ELR (cell line): ENCODE data around the gene ALPP.
"Not testable (repeated sequence)": the region's sequence is repeated elsewhere in the genome, so short reads cannot be mapped to it uniquely, and the experiment has no call there.

Experiments
- DNase-seq: peaks from one replicate; pipeline ENCODE4 v3.0.0-alpha.2; 2015; ENCODE audit warnings: low read depth

ALPP gene

GRCh38 chr2:232406556-232407310, 28.2 kb downstream of the ALPP start, which contains the start of gene ALPG:
ALPG (plus strand) TSS chr2:232406844; CDS start chr2:232406895, 51 bp downstream.
- no peak for DNase-seq

GRCh38 chr2:232407428-232408150, 29.0 kb downstream of the ALPP start:
- DNase-seq, result not testable (repeated sequence)

DNA sequence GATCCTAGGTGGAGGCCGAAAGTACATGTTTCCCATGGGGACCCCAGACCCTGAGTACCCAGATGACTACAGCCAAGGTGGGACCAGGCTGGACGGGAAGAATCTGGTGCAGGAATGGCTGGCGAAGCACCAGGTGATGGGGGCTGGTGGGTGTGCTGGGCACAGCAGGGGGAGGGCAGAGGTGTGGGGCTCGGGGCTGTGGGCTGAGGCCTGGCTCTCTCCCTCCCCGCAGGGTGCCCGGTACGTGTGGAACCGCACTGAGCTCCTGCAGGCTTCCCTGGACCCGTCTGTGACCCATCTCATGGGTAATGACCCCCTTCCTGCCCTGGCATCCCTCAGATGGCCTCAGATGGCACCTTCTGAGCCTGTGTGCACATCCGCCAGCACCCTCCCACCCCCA, 29.7 kb downstream of the ALPP start:
- DNase-seq, result not testable (repeated sequence)

- not testable (repeated sequence) for DNase-seq
These were observed 31.1 kb downstream of the ALPP start for GRCh38 chr2:232409617-232410016.

DNA sequence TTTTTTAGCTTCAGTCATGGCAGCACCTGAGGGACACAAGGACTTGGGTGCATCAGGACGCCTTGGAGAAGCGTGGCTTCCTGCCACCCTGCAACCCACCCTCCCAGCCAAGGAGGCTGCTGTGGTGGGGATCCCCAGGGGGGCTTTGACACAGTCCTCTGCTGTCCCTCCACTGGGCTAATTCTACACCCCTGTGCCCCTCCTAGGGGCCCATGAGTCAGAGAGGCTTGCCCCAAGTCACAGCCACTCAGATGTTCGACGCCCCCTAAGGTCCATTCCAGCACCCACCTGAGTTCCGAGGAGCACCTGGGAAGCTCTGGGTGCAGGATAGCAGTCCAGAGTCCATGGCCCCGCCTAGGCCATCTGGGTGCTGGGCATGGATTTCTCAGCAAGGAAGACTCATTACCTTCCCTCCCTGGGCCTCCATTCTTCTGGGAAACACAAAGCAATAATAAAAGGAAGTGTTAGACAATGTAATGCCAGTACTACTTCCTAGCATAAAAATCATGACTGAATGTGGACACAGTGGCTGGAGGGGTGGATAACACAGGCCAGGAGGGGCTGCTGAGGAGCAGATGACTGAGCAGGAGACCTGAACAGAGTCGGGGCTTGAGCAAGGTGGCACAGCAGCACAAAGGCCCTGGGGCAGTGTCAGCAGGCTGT, 31.8 kb downstream of the ALPP start:
- DNase-seq, result no peak

- DNase-seq, result no peak
These were observed 33.5 kb downstream of the ALPP start for GRCh38 chr2:232411901-232412629.

GRCh38 chr2:232412986-232413385, 34.4 kb downstream of the ALPP start:
- DNase-seq, result no peak

DNA sequence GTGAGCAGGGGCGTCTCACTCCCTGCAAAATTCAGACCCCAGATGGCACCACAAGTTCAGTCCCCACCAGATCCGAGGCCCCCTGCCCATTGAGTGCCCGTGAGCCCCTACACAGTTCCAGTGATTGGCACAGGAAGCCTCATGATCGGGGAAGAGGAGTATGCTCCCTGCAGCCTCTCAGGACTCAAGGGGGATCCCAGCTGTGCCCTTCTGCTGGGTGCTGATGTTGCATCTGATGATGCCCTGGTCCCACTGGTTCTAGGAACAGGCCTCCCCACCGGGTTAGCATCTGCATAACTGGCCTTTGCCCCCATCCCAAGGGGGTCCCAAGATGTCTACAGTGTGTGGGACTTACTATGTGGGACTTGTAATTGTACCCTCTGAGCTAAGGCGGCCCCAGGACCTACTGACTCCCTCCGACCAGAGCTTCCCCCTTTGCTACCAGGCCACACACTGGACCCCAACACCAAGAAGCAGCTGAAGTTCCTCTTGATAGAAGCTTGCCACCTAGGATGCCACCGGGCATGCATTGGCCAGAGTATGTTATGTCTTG, 36.7 kb downstream of the ALPP start:
- no peak for DNase-seq

DNA sequence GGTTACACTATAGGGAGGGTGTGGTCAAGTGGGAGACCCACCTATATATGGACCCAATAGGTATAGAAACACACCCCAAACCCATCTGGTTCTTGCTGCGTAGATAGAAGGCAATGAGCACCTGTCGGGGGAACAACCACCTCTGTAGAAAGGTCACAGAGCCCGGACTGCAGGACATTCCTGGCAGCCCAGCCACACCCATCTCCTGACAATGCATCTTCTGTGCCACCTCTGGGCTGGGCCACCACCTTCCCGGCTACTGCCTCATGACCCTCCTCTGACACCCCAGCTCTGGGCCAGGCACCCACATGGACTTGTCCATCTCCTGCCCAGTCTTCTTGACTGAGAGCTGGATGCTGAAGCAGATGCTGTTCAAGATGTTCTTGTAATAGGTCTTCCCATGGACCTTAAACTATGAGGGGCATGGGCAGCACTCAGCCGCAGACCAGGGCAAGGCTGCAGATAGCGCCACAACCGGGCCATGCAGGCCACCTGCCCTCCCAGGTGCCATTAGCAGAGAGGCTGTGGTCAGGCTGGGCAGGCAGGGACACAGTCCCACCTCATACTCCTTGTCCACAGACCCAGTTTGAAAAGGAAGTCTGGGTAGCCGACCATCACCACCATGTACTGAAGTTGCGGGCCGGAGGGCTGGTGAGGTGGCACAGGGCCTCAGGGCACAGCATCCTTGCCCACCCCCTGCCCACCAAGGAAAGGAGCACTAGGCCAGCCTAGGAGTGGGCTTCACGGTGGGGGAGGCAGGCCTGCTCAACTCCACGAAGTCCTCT, 37.4 kb downstream of the ALPP start:
- DNase-seq, result no peak

DNA sequence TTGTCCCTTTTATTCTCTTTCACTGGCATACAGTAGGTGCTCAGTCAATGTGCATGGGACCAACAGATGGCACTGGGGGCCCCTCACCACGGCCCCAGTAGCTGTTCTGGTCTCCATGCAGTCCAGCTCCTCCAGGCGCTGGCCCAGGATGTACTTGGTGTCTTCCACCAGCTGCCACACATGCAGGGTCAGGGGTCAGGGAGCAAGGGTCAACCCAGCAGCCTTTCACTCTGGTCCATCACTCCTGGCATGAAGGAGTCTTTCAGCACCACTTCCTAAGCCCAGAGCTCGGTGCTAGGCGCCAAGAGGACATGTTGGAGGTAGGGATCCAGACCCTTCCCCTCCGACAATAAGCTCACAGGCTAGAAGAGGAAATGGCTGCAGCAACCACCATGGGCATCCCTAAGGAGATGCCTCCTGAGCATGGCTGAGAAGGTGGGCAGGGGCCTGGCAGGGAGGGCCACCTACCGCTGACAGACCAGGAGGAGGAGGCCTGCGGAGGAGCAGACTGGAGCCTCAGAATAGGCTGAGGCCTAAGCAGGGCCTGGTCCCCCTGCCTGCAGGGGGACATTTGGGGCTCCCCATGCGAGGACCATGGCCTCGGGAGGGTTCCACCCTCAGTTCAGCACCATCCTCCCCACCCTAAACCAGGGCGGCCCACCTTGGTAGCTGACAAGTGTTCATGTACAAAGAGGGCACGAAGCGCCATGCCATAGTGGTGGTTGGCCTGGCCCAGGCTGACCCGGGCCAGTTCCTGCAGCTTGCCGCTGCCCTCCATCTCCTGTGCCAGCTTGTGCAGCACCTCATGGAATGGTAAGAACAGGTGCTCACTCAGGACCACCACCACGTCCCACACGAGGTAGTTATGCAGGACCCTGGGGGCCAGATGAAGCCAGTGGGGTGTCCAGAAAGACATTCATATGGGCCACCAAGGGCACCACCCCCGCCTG, 38.2 kb downstream of the ALPP start:
- no peak for DNase-seq

DNA sequence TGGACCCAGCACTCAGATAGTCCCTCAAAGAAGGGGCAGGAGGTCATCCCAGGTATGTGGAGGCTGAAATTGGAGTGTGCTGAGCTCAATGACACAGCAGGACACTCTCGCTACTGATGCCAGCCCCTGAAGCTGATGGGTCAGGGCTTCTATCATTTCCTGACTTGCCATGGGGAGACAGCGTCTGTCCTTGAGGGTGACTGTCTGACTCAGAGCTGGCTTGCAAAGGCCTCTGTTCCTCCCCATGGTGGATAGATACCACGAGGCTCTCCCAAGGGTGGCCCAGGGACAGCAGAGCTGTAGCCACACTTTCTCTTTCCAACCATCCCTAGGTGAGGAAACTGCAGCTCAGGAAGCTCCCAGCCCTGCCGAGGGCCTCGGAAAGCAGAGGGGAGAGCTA, 38.9 kb downstream of the ALPP start:
- no peak for DNase-seq

DNA sequence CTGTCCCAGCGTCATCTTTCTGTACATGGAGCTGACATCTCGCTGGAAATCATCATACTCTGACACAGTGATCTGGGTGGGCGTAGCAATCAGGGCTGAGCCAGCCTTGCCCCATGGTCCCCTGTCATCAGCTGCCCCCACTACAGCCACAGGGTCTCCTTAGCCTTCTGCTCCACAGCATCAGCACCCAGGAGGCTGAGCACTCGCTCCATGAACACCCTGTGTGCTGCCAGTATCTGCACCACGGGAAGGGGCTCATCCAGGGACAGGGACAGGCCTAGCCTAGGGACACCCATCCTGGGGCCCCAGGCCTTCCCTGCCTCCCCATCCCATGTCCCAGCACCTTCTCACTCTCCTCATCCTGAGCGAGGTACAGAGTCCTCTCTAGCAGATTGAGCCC, 39.5 kb downstream of the ALPP start:
- no peak for DNase-seq

DNA sequence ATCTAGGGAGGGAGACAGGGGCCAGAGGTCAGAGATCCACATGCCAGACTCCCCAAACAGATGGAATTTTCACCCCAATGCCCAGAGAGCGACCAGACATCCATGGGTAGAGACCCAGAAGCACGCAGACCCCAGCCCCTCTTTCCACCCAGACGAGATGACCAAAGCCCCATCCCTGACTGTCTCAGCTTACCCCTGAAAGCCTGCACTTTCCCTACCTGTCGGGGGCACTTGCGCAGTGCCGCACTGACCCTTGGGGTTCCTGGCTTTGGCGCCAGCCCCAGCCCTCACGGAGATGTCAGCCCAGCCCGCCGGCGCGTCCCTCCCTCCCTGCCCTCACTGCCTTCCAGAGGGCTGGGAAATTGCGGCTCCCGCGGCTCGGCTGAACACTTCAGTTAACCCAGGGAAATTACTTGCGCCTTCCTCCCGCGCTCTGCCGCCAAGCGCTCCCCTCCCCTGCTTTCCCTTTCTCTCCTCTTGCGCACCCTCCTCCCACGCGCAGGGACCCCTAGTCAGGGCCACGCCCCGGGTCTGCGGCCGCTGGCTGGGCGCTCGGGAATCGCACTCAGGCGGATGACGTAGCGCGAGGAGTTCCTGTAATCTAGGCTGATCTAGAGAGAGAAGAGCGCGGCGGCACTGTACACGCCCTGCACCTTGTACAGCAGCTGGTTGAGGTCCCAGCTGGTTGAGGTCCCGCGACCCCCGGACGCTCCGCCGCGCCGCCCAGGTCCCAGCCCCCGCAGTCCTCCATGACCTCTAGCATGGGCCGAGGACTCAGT, 40.1 kb downstream of the ALPP start:
- DNase-seq, result peak; percentile 39

- peak; percentile 8 for DNase-seq
These were observed 40.9 kb downstream of the ALPP start for GRCh38 chr2:232419245-232420072.

- no peak for DNase-seq
These were observed 41.5 kb downstream of the ALPP start for GRCh38 chr2:232420073-232420454.

- DNase-seq, result no peak
These were observed 42.1 kb downstream of the ALPP start for GRCh38 chr2:232420463-232421188.

- no peak for DNase-seq
These were observed 42.7 kb downstream of the ALPP start for GRCh38 chr2:232421189-232421785.
